Hepatocyte (in vitro differentiated cells): Measurements from ENCODE around the gene CHD5.

Experiments used
- EZH2 ChIP-seq: fragments of 200-600 bp; sonication (generic); IDR thresholded peaks from 2 replicates; pipeline ENCODE4 v1.6.1; 2016; ENCODE audit warnings: antibody characterized with exemption, mild to moderate bottlenecking, borderline replicate concordance
- EZH2phosphoT487 ChIP-seq: fragments of 200-600 bp; sonication (generic); IDR thresholded peaks from one replicate; pipeline ENCODE4 v1.6.1; 2018; ENCODE audit warnings: antibody characterized with exemption, mild to moderate bottlenecking, low read depth, moderate library complexity; ENCODE audit not compliant: unreplicated experiment, severe bottlenecking
- TF ChIP-seq, protein P1 (sequence below): fragments of 200-600 bp; sonication (generic); IDR thresholded peaks from 2 replicates; pipeline ENCODE4 v1.5.1; 2016; ENCODE audit warnings: antibody characterized with exemption, mild to moderate bottlenecking; ENCODE audit not compliant: poor library complexity

- TF ChIP-seq, protein P1, sequence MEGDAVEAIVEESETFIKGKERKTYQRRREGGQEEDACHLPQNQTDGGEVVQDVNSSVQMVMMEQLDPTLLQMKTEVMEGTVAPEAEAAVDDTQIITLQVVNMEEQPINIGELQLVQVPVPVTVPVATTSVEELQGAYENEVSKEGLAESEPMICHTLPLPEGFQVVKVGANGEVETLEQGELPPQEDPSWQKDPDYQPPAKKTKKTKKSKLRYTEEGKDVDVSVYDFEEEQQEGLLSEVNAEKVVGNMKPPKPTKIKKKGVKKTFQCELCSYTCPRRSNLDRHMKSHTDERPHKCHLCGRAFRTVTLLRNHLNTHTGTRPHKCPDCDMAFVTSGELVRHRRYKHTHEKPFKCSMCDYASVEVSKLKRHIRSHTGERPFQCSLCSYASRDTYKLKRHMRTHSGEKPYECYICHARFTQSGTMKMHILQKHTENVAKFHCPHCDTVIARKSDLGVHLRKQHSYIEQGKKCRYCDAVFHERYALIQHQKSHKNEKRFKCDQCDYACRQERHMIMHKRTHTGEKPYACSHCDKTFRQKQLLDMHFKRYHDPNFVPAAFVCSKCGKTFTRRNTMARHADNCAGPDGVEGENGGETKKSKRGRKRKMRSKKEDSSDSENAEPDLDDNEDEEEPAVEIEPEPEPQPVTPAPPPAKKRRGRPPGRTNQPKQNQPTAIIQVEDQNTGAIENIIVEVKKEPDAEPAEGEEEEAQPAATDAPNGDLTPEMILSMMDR, result no peak
- no peak for TF ChIP-seq EZH2
- no peak for TF ChIP-seq EZH2phosphoT487
Measured at GRCh38 chr1:6157528-6158174, 22.5 kb downstream of the CHD5 start.
